Panc1 (cell line): Measurements from ENCODE around the gene NRSN1. TPM values are rescaled to one million over a fixed set of nuclear protein-coding genes. Genes with fewer than 3 reads are reported as not detected.

ENCODE experiments used
- ATAC-seq: fragments of 200-7000 bp; cut with Tn5 transposase; 2 replicates; pipeline ENCODE4 v1.9.1; 2020; ENCODE audit warnings: mild to moderate bottlenecking, moderate library complexity
- BruUV-seq: library from RNA; stranded (reverse); fragments of 400-500 nt; replicated peaks from 2 replicates; lab custom pipeline; 2021; lab: Mats Ljungman, UMichigan
- CTCF ChIA-PET: fragments of 300-600 bp; sonication (Branson Sonifier 250); formaldehyde crosslinking; loops from one replicate; lab custom pipeline; 2022; ENCODE audit warnings: antibody characterized with exemption; lab: Charles Lee
- POLR2A ChIA-PET: fragments of 300-600 bp; sonication (Branson Sonifier 250); formaldehyde crosslinking; loops from one replicate; lab custom pipeline; 2022; ENCODE audit warnings: antibody characterized with exemption; lab: Charles Lee
- DNase-seq: peaks from one replicate; pipeline ENCODE4 v3.0.0-alpha.2; 2010; ENCODE audit warnings: low read depth, low spot score
- H3K27ac ChIP-seq: 2 replicates; pipeline ENCODE4 v1.5.1; 2011; ENCODE audit warnings: mild to moderate bottlenecking, low read length, inconsistent platforms
- H3K27me3 ChIP-seq: fragments of 200-500 bp; sonication (Bioruptor generic); 2 replicates; pipeline ENCODE4 v1.6.0; 2014; ENCODE audit warnings: low read length, inconsistent platforms; ENCODE audit not compliant: control insufficient read depth, insufficient read depth
- H3K36me3 ChIP-seq: fragments of 200-500 bp; sonication (Bioruptor generic); 2 replicates; pipeline ENCODE4 v1.5.1; 2014; ENCODE audit warnings: inconsistent platforms, mild to moderate bottlenecking, low read length, moderate library complexity; ENCODE audit not compliant: control insufficient read depth, insufficient read depth
- H3K4me1 ChIP-seq: 2 replicates; pipeline ENCODE4 v1.5.1; 2011; ENCODE audit warnings: inconsistent platforms, mild to moderate bottlenecking, low read length, moderate library complexity; ENCODE audit not compliant: control insufficient read depth, insufficient read depth
- H3K4me3 ChIP-seq, 2 experiments: 2 replicates each; pipeline ENCODE4 v1.5.1; 2011 to 2012; ENCODE audit warnings: low read depth in 2 of 2, low read length in 2 of 2, mild to moderate bottlenecking in 2 of 2, inconsistent platforms in 1 of 2, moderate library complexity in 1 of 2
- H3K9me3 ChIP-seq: fragments of 200-500 bp; sonication (Bioruptor generic); 2 replicates; pipeline ENCODE4 v1.5.1; 2014; ENCODE audit warnings: low read depth, mild to moderate bottlenecking, inconsistent platforms, low read length, moderate library complexity; ENCODE audit not compliant: control insufficient read depth, insufficient read depth
- POLR2AphosphoS5 ChIP-seq: IDR thresholded peaks from 2 replicates; pipeline ENCODE4 v1.6.1; 2012; ENCODE audit warnings: mild to moderate bottlenecking, low read depth, low read length, moderate library complexity
- SIN3A ChIP-seq: IDR thresholded peaks from 2 replicates; pipeline ENCODE4 v1.6.1; 2012; ENCODE audit warnings: low read depth, mild to moderate bottlenecking, low read length, moderate library complexity, borderline replicate concordance; ENCODE audit not compliant: insufficient read depth
- TCF7L2 ChIP-seq: IDR thresholded peaks from 2 replicates; pipeline ENCODE4 v1.6.1; 2011; ENCODE audit warnings: mild to moderate bottlenecking, low read depth, low read length, inconsistent platforms
- in situ Hi-C: cut with HindIII; loops from 2 replicates; pipeline ENCODE4 v1.10.0; 2016; ENCODE audit warnings: low sequenced_read_pairs, low pct_unique_long_range_greater_than_20kb
- intact Hi-C: fragments of 100-400 bp; cut with micrococcal nuclease; formaldehyde crosslinking; loops from one replicate; pipeline ENCODE4 v1.10.0; 2022; ENCODE audit not compliant: unreplicated experiment
- total RNA-seq: library from RNA; stranded (reverse); gene quantifications from one replicate; pipeline ENCODE4 v1.2.1, GENCODE V29; 2021; ENCODE audit not compliant: unreplicated experiment
- TF ChIP-seq, protein P1 (sequence below): fragments of 450-650 bp; IDR thresholded peaks from 2 replicates; pipeline ENCODE4 v1.5.1; 2017; ENCODE audit warnings: mild to moderate bottlenecking
- TF ChIP-seq, protein P2 (sequence below), 2 experiments: IDR thresholded peaks; 2 replicates each; pipeline ENCODE4 v1.6.1; 2011 to 2012; ENCODE audit warnings: low read depth in 2 of 2, control low read depth in 1 of 2, low read length in 1 of 2, mild to moderate bottlenecking in 1 of 2, moderate library complexity in 1 of 2; ENCODE audit not compliant: insufficient read depth in 1 of 2

Gene NRSN1
- total RNA-seq, 1 experiment from 2014 or later, result not detected

DNA sequence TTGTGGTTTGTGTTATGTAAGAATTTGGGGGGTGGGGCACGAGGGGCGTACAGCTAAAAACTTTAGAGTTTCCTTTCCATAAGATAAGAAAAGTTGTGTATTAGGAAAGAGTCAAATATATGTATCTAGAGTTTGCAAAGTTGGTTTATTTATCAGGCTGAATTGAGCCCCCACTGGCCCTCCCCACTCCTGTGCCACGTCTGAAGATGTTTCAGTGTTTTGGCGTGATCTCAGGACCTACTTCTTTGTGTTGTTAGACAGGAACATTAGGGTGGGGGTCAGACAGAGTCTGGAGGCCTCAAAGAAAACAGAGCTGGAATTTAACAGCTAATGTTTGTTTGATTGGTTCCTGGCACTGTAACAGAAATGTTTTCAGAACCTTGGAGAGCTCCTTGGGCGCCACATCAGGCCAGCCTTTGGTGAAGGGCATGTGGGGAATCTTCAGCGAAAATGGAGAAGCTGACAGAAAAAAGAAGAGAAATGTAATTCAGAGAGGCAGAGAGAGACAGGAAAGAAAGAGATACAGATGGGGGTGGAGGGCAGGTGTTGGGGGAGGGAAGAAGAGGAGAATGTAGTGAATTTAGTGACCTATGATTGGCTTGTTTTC, 674 bp downstream of the NRSN1 start:
- ChIA-PET POLR2A (no interaction called here), CTCF (no interaction called here)
- ATAC-seq, result no peak
- BruUV-seq, result no TSS peak
- Histone ChIP-seq H3K9me3 (no peaks in the 10 kb centered on the region), H3K36me3 (no peaks in the 10 kb centered on the region), H3K27ac (no peak overlapping the region), H3K4me1 (no peaks in the 10 kb centered on the region), H3K27me3 (peaks cover 2% of the 10 kb centered on the region), H3K4me3 (no peak overlapping the region; a peak in 1 of 4 replicates)
- no peak for DNase-seq
- in situ Hi-C loops (no loop called here), intact Hi-C loops (no loop called here)
- no peak for TF ChIP-seq TCF7L2
- TF ChIP-seq, protein P1, sequence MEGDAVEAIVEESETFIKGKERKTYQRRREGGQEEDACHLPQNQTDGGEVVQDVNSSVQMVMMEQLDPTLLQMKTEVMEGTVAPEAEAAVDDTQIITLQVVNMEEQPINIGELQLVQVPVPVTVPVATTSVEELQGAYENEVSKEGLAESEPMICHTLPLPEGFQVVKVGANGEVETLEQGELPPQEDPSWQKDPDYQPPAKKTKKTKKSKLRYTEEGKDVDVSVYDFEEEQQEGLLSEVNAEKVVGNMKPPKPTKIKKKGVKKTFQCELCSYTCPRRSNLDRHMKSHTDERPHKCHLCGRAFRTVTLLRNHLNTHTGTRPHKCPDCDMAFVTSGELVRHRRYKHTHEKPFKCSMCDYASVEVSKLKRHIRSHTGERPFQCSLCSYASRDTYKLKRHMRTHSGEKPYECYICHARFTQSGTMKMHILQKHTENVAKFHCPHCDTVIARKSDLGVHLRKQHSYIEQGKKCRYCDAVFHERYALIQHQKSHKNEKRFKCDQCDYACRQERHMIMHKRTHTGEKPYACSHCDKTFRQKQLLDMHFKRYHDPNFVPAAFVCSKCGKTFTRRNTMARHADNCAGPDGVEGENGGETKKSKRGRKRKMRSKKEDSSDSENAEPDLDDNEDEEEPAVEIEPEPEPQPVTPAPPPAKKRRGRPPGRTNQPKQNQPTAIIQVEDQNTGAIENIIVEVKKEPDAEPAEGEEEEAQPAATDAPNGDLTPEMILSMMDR, result no peak
- no peak for TF ChIP-seq SIN3A
- TF ChIP-seq POLR2AphosphoS5, result no peak
- TF ChIP-seq, protein P2, sequence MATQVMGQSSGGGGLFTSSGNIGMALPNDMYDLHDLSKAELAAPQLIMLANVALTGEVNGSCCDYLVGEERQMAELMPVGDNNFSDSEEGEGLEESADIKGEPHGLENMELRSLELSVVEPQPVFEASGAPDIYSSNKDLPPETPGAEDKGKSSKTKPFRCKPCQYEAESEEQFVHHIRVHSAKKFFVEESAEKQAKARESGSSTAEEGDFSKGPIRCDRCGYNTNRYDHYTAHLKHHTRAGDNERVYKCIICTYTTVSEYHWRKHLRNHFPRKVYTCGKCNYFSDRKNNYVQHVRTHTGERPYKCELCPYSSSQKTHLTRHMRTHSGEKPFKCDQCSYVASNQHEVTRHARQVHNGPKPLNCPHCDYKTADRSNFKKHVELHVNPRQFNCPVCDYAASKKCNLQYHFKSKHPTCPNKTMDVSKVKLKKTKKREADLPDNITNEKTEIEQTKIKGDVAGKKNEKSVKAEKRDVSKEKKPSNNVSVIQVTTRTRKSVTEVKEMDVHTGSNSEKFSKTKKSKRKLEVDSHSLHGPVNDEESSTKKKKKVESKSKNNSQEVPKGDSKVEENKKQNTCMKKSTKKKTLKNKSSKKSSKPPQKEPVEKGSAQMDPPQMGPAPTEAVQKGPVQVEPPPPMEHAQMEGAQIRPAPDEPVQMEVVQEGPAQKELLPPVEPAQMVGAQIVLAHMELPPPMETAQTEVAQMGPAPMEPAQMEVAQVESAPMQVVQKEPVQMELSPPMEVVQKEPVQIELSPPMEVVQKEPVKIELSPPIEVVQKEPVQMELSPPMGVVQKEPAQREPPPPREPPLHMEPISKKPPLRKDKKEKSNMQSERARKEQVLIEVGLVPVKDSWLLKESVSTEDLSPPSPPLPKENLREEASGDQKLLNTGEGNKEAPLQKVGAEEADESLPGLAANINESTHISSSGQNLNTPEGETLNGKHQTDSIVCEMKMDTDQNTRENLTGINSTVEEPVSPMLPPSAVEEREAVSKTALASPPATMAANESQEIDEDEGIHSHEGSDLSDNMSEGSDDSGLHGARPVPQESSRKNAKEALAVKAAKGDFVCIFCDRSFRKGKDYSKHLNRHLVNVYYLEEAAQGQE (IDR thresholded peaks at IDR 0.05; ENCODE audit: insufficient read depth in 1 of 2, low read depth in 2 of 2, low read length in 1 of 2), result peak; percentile 93

DNA sequence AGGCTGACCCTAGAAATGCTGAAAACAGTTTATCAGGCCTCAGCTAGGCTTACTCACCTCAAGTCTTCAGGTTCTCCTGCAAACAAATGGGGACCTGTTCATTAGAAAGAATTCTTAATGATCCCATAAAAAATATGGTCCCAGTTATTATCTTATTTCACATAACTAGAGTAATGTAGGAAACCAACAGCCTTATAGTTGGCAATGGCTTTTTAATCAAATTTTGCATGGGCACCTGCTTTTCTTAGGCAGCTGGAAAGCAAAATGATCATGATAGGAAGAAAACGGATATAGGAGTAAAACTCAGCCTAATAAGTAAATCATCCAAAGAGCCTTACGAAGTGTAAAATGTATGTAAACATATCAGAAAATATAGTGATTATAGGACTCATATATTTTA, 1.3 kb downstream of the NRSN1 start:
- intact Hi-C loops, result no loop called here
- Histone ChIP-seq H3K4me3 (no peak overlapping the region), H3K9me3 (no peaks in the 10 kb centered on the region), H3K27ac (no peak overlapping the region), H3K36me3 (no peaks in the 10 kb centered on the region), H3K27me3 (peaks cover 2% of the 10 kb centered on the region), H3K4me1 (no peaks in the 10 kb centered on the region)
- no peak for ATAC-seq
- no peak for DNase-seq
- in situ Hi-C loops, result no loop called here
- no TSS peak for BruUV-seq
- POLR2A ChIA-PET, result no interaction called here
- CTCF ChIA-PET, result no interaction called here
- TF ChIP-seq, protein P1, result no peak
- TF ChIP-seq TCF7L2 (no peak), POLR2AphosphoS5 (no peak), SIN3A (no peak)
- TF ChIP-seq, protein P2 (IDR thresholded peaks at IDR 0.05; ENCODE audit: insufficient read depth in 1 of 2, low read depth in 2 of 2, low read length in 1 of 2), result no peak
